Activated CD8-positive, alpha-beta memory T cell treated with anti-CD3 and anti-CD28 coated beads, Interleukin-2, amount 50 U/mL, for 4 hours (primary cell): ENCODE data around the gene PGBD2.
"Not testable (repeated sequence)": the region's sequence is repeated elsewhere in the genome, so short reads cannot be mapped to it uniquely, and the experiment has no call there.

ENCODE experiments used
- DNase-seq: peaks from one replicate; pipeline ENCODE4 v3.0.0-alpha.2; 2020

Gene PGBD2

GRCh38 chr1:248927283-248927682, 21.2 kb downstream of the PGBD2 start:
- not testable (repeated sequence) for DNase-seq

GRCh38 chr1:248928122-248928521, 22.1 kb downstream of the PGBD2 start:
- DNase-seq = not testable (repeated sequence)

GRCh38 chr1:248930037-248930436, 24.0 kb downstream of the PGBD2 start:
- not testable (repeated sequence) for DNase-seq

GRCh38 chr1:248938173-248938809, 32.3 kb downstream of the PGBD2 start:
- not testable (repeated sequence) for DNase-seq

GRCh38 chr1:248944134-248944999, 38.3 kb downstream of the PGBD2 start:
- not testable (repeated sequence) for DNase-seq

GRCh38 chr1:248945000-248945423, 39.0 kb downstream of the PGBD2 start:
- DNase-seq = not testable (repeated sequence)

GRCh38 chr1:248945453-248945852, 39.4 kb downstream of the PGBD2 start:
- not testable (repeated sequence) for DNase-seq

GRCh38 chr1:248945856-248946416, 39.9 kb downstream of the PGBD2 start:
- DNase-seq = not testable (repeated sequence)
